IPS-11a (cell line): ENCODE measurements around the gene CALU.

ENCODE experiments used
- H3K4me3 ChIP-seq: one replicate; pipeline ENCODE4 v1.5.1; 2013; ENCODE audit warnings: low read depth, low read length, control low read depth

Gene CALU

DNA sequence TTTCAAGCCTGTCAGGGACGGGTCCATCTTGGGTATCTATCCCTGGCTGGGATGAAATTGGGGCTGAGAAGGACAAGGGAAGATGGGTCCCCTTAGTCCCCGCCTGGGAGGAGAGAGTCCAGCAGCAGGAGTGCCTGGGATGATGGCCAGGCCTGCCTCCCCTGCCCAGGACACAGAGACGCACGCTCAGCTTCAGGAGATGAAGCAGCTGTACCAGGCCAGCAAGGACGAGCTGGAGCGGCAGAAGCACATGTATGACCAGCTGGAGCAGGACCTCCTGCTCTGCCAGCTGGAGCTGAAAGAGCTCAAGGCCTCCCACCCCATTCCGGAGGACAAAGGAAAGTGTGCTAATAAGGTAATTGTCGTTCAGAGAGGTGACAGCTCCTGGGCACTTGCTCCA lies 68.0 kb downstream of the CALU start:
- no peak overlapping the region for H3K4me3 ChIP-seq

DNA sequence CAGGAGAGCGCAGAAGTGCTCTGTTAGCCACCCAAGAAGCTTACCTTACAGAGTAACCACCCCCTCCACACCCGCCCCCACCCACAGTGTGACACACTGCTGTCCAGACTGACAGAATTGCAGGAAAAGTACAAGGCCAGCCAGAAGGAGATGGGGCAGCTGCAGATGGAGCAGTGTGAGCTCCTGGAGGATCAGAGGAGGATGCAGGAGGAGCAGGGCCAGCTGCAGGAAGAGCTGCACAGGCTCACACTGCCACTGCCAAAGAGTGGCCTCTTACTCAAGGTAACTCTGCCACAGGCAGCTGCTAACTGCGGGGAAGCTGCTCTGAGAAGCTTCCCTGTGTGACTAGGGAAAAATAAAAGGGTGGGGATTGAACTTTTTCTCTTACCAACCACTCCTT lies 70.2 kb downstream of the CALU start:
- no peak overlapping the region for H3K4me3 ChIP-seq

DNA sequence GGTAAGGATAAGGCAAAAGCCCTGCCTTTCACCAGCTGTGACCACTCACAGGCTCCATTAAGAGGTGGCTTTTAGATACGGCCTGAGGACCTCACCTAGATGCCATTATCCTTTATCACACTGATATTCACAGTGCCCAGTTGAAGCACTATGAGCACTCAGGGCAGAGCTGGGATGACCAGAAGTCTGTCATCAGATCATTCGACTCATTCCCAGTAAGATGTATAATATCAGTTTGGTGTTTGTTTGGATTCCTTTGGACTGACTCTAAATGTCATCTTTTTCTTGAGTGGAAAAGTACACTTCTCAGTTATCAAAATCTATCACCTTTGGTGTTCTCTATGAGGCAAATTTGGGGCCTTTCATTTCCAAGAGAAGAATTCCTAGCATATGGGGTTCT lies 71.3 kb downstream of the CALU start:
- no peak overlapping the region for H3K4me3 ChIP-seq

DNA sequence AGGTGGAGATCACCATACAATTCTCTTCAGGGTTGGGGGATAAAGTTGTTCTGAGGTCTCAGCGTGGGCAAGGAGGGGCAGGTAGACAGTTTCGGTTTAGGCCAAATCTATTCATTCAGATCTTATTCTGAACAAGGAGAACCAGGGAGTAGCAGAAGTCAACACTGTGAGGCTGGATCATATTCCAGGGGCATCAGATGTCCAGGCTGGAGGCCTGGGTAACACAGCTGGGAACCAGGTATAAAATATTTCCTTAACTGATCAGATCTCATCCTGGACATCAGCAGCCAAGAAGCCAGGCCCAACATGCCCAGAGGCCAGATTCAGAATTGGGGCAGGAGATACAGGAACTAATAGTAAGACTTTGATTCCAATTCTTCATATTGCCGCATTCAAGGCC lies 71.8 kb downstream of the CALU start:
- no peak overlapping the region for H3K4me3 ChIP-seq

DNA sequence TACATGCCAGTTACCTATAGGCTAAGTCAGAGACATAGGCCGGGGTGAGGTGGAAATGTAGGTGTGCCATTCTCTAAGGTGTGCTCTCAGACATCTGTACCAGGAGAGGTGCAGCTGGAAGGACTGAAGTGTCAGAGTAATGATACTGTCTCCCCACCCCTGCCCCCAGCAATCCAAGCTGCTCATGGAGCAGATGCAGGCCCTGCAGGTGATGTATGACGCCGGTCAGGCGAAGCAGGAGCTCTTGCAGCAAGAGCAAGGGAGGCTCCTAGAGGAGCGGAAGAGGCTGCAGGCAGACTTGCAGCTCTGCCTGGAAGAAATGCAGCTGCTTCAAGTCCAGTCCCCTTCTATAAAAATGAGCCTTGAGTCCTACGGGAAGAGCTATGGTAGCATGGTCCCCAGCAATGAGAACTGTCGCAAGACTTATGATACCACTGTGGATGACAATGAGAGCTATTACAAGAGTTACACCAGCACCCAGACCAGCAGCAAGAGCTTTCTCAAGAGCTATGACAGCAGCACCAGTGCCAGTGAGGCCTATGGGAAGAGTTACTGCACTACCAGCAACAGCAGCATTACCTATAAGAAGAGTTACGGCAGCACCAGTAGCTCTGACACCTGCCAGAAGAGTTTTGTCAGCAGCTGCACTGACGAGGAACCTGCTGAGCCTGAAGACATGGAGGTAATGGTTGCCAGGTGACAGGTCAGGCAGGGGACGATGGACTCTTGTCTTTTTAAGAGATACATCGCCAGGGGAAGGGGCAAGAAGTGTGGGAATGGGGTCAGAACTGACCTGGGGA lies 72.7 kb downstream of the CALU start:
- H3K4me3 ChIP-seq, result no peak overlapping the region

DNA sequence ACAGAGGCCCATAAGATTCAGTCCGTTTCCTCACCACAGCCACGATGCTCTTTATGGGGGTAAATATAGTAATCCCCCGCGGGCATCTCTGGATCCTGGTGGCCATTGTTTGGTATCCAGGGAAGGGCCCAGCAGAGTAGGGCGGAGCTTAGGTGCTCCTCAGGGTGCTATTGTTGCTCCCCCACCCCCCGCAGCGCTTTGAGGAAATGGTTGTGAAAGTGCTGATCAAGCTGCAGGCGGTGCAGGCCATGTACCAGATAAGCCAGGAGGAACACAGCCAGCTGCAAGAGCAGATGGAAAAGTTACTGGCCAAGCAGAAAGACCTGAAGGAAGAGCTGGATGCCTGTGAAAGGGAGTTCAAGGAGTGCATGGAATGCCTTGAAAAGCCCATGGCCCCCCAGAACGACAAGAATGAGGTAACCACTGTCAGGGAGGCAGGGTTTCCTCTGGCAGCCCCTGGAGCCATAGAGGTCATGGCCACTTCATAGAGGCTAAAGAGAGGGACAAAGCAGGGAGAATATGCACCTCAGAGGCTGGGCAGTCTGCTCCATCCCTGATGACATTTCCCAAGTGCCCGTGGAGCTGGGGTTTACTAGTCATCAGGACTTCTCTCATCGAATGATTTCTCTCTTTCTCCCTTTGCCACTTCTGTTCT lies 73.5 kb downstream of the CALU start:
- no peak overlapping the region for H3K4me3 ChIP-seq

DNA sequence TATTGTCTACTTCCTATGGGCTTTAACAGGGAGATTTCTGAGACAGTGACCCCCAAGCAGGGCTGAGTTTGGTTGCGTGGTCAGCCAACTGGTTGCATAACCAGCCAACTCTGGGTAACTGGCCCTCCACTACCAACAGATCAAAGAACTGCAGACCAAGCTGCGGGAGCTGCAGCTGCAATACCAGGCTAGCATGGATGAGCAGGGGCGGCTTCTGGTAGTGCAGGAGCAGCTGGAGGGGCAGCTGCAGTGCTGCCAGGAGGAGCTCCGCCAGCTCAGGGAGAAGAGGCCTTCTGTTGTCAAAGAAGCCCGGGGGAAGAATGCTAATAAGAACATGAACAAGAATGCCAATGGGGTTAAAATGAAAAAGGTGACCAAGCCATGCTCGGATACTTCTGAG lies 75.3 kb downstream of the CALU start:
- H3K4me3 ChIP-seq, result no peak overlapping the region

DNA sequence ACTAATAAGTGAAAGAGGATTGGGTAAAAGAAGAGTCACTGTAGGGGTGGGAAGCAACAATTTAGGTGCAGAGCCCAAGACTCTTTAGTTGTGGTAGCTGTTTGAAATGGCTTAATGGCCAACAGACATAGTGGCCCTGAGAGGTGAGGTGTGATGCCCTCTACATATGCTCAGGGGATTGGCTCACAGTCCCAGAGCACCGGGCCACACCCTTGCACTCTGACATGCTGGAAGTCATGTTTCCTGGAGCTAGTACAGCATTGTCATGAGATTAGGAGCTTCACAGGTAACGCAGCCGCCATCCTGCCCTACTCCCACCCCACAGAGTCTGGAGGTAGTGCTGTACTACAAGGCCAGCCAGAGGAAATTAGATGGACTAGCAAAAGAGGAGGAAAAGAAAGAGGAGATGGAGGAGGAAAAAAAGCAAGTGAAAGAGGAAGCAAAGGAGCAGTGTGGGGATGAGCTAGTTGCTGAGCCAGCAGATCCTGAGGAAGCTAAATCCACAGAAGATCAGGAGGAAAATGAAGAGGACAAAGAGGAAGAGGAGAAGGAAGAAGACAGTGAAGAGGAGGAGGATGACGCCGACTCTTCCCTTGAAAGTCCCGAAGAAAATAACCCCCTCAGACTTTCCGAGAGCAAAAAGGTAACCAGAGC lies 76.3 kb downstream of the CALU start:
- H3K4me3 ChIP-seq, result no peak overlapping the region

DNA sequence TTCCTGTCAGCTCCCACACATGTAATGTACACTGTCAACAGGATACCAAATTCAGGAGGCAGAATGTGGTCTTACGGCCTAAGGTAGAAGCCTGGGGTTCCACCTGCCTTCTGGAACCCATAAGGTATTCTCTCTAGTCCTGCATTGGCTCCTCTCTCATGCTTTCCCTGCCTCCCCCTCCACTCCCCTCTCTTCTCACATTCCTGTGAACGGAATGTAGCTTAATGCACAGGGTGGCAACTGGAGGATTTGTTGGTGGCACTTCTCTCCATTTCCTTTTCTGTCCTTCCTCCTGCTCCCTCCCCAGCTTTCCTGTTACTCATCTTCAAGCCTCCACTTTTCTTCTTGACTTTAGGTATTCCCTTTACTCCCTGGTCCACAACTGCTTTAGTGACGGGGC lies 79.5 kb downstream of the CALU start:
- H3K4me3 ChIP-seq, result no peak overlapping the region
